GM12878 (cell line): Measurements from ENCODE around the gene FFAR3. TPM values are rescaled to one million over a fixed set of nuclear protein-coding genes. Genes with fewer than 3 reads are reported as not detected.

Experiments used
- ATAC-seq: fragments of 200-7000 bp; cut with Tn5 transposase; 3 replicates; pipeline ENCODE4 v1.9.1; 2020; ENCODE audit warnings: mild to moderate bottlenecking, moderate library complexity
- BruUV-seq: library from RNA; stranded (reverse); fragments of 400-500 nt; replicated peaks from 2 replicates; lab custom pipeline; 2021; lab: Mats Ljungman, UMichigan
- CTCF ChIA-PET: fragments of 300-600 bp; sonication (Branson Sonifier 250); formaldehyde crosslinking; extraction: SDS; loops from one replicate; lab custom pipeline; 2021; ENCODE audit warnings: inconsistent platforms; lab: Yijun Ruan, JAX
- POLR2A ChIA-PET: fragments of 350-600 bp; formaldehyde crosslinking; extraction: SDS; loops from one replicate; lab custom pipeline; 2021; ENCODE audit warnings: inconsistent platforms; lab: Charles Lee
- RAD21 ChIA-PET: fragments of 300-600 bp; sonication (Branson Sonifier 250); formaldehyde crosslinking; loops from one replicate; lab custom pipeline; 2023; ENCODE audit warnings: antibody characterized with exemption; ENCODE audit not compliant: unreplicated experiment; lab: Charles Lee
- SMC1A ChIA-PET: fragments of 300-600 bp; sonication (Branson Sonifier 250); formaldehyde crosslinking; loops from one replicate; lab custom pipeline; 2023; ENCODE audit not compliant: unreplicated experiment, uncharacterized antibody; lab: Charles Lee
- DNase-seq: peaks from one replicate; pipeline ENCODE4 v3.0.0-alpha.2; 2011; ENCODE audit warnings: low read depth, low spot score
- FAIRE-seq: peaks from 3 replicates; lab custom pipeline; 2011; peaks lifted over from hg19 to GRCh38; lab: Jason Lieb, UNC
- H2AFZ ChIP-seq: 2 replicates; pipeline ENCODE4 v1.6.0; 2011; ENCODE audit warnings: low read depth, low read length, control low read depth; ENCODE audit not compliant: control insufficient read depth
- H3K27ac ChIP-seq: 2 replicates; pipeline ENCODE4 v1.5.1; 2011; ENCODE audit warnings: control low read depth; ENCODE audit not compliant: control insufficient read depth, insufficient read depth
- H3K27me3 ChIP-seq, 2 experiments: replicated peaks in 1 of 2; 2 replicates each; pipeline versions ENCODE4 v1.6.0 to v1.6.1; 2011; ENCODE audit warnings: low read length in 1 of 2; ENCODE audit not compliant: control insufficient read depth in 2 of 2, insufficient read depth in 2 of 2
- H3K36me3 ChIP-seq, 2 experiments: 2 replicates each; pipeline ENCODE4 v1.5.1; 2011; ENCODE audit warnings: low read length in 1 of 2; ENCODE audit not compliant: control insufficient read depth in 2 of 2, insufficient read depth in 2 of 2
- H3K4me1 ChIP-seq: 2 replicates; pipeline ENCODE4 v1.6.1; 2011; ENCODE audit warnings: mild to moderate bottlenecking, low read length, moderate library complexity, mixed read lengths; ENCODE audit not compliant: control insufficient read depth, insufficient read depth
- H3K4me2 ChIP-seq: 2 replicates; pipeline ENCODE4 v1.6.0; 2011; ENCODE audit warnings: control low read depth; ENCODE audit not compliant: control insufficient read depth, insufficient read depth
- H3K4me3 ChIP-seq: fragments of 200-600 bp; sonication (generic); 2 replicates; pipeline ENCODE4 v1.5.1; 2016
- H3K79me2 ChIP-seq: 2 replicates; pipeline ENCODE4 v1.6.0; 2011; ENCODE audit warnings: low read length; ENCODE audit not compliant: control insufficient read depth, insufficient read depth
- H3K9ac ChIP-seq: 2 replicates; pipeline ENCODE4 v1.8.0; 2011; ENCODE audit warnings: low read length, control low read depth, mixed read lengths; ENCODE audit not compliant: control insufficient read depth, insufficient read depth
- H3K9me3 ChIP-seq: replicated peaks from 3 replicates; pipeline ENCODE4 v1.5.1; 2011; ENCODE audit warnings: mild to moderate bottlenecking, low read length; ENCODE audit not compliant: control insufficient read depth, insufficient read depth
- H4K20me1 ChIP-seq: 2 replicates; pipeline ENCODE4 v1.6.0; 2011; ENCODE audit not compliant: control insufficient read depth, insufficient read depth
- CTCF ChIP-seq, 3 experiments: IDR thresholded peaks in 2 of 3; conservative IDR thresholded peaks in 1 of 3; 2 replicates each; pipeline ENCODE4 v1.5.1; 2011; ENCODE audit warnings: low read depth in 3 of 3, low read length in 3 of 3, mild to moderate bottlenecking in 3 of 3, control low read depth in 2 of 3, moderate library complexity in 2 of 3, inconsistent platforms in 1 of 3, mixed read lengths in 1 of 3; ENCODE audit not compliant: control insufficient read depth in 2 of 3, insufficient read depth in 1 of 3; ENCODE audit errors: extremely low read depth in 1 of 3
- TARDBP ChIP-seq: IDR thresholded peaks from 2 replicates; pipeline ENCODE4 v1.6.1; 2016; ENCODE audit warnings: borderline replicate concordance
- WGBS: methylation state at CpG from one replicate; pipeline ENCODE4 v1.1.6; 2016; ENCODE audit warnings: low lambda C conversion rate; ENCODE audit not compliant: insufficient replicate concordance, insufficient coverage; ENCODE audit errors: missing lambda C conversion rate; 5-methylcytosine and 5-hydroxymethylcytosine counted together
- in situ Hi-C: fragments of 300-500 bp; cut with MboI; formaldehyde crosslinking; loops from 9 replicates; pipeline ENCODE4 v1.14.3; 2018; ENCODE audit warnings: mixed read lengths
- intact Hi-C: fragments of 100-400 bp; cut with micrococcal nuclease; formaldehyde crosslinking; loops from one replicate; pipeline ENCODE4 v1.14.2; 2022; ENCODE audit not compliant: unreplicated experiment
- polyA plus RNA-seq, 11 experiments: library from polyadenylated mRNA; depleted of rRNA in 4 of 11; unstranded in 6 of 11; stranded (reverse) in 5 of 11; fragments of >200 nt; fragmentation: Nextera tagmentation in 4 of 11; fragmentation: Illumina TruSeq in 1 of 11; extraction: Ambion mirVana in 4 of 11; extraction: Trizol in 1 of 11; gene quantifications; 1 replicate in 1 of 11; 2 replicates in 10 of 11; pipeline versions ENCODE4 v1.2.1 to v1.2.3, GENCODE V29; 2011 to 2016; ENCODE audit warnings: inconsistent platforms in 2 of 11, missing spikeins in 2 of 11, low read depth in 1 of 11
- total RNA-seq, 4 experiments: library from RNA; depleted of rRNA in 3 of 4; stranded (reverse); fragments of >200 nt in 3 of 4; fragmentation: Illumina TruSeq in 1 of 4; extraction: Trizol in 1 of 4; gene quantifications; 2 replicates each; pipeline versions ENCODE4 v1.2.1 to v1.2.3, GENCODE V29; 2013 to 2021

FFAR3 gene
- total and polyA plus RNA-seq, 10 of the 15 experiments (the other 5 are each of a cell fraction or from before 2014, with no cell fraction given), result 0.15 to 0.18 TPM; not detected in 8

DNA sequence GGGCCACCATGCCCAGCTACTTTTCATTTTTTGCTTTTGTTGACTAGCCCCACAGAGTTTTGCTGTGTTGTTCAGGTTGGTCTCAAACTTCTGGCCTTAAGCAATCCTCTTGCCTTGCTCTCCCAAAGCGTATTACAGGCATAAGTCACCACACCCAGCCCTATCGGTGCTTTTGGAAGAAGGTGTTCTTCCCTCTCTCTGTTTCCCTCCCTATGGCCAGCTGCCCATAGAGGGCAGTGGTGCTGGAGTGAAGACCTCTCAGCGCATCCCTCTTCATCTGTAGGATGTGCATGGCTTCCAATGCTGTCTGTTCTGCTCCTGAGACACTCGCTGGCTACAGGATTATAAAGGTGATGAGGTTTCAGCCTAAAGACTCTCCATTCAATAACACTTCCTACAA lies 30.6 kb upstream of the FFAR3 start:
- 94% methylated on average over 4 of the region's 4 CpGs for WGBS
- no peak for FAIRE-seq

More for the DNA sequence above, 30.6 kb upstream of the FFAR3 start:
- no peaks in the 10 kb centered on the region for H3K36me3 ChIP-seq
- no peaks in the 10 kb centered on the region for H3K27me3 ChIP-seq
- ChIA-PET RAD21 (interaction anchor here (1.2 to 9.4 kb wide), 3 partner anchors 20 to 47 kb away, joined by 4 to 127 read pairs (median 7); partner anchors contain the start of gene FFAR1), CTCF (interaction anchor here (0.6 to 6.5 kb wide), 10 partner anchors 8 to 168 kb away, joined by 3 to 35 read pairs (median 4); partner anchors contain the start of gene FFAR1), SMC1A (interaction anchor here (1.0 to 9.8 kb wide), 3 partner anchors 8 to 179 kb away, joined by 3 to 152 read pairs (median 10); partner anchors contain the start of gene FFAR1), POLR2A (interaction anchor here (0.7 to 1.6 kb wide), 12 partner anchors 11 to 339 kb away, joined by 3 to 7 read pairs (median 4); partner anchors contain the start of gene FFAR1)
- no peaks in the 10 kb centered on the region for H4K20me1 ChIP-seq
- no peaks in the 10 kb centered on the region for H3K9me3 ChIP-seq
- H3K4me1 ChIP-seq, result peaks cover 23% of the 10 kb centered on the region
- no peak overlapping the region for H3K4me2 ChIP-seq
- no peak overlapping the region for H3K27ac ChIP-seq
- ATAC-seq (no peak), DNase-seq (no peak)
- TF ChIP-seq TARDBP (no peak), CTCF (IDR thresholded peaks at IDR 0.05 in 2 of 3, conservative IDR thresholded peaks at IDR 0.05 in 1 of 3; ENCODE audit: control insufficient read depth in 2 of 3, extremely low read depth in 1 of 3, insufficient read depth in 1 of 3, low read depth in 3 of 3, low read length in 3 of 3) (peak in 2 of 3 experiments; percentile 37 to 57; a peak in 4 of 6 replicates)
- intact Hi-C loops, result no loop called here
- no TSS peak for BruUV-seq
- in situ Hi-C loops, result no loop called here
- no peak overlapping the region for H3K4me3 ChIP-seq
- no peak overlapping the region for H2AFZ ChIP-seq
- no peak overlapping the region for H3K9ac ChIP-seq
- H3K79me2 ChIP-seq, result peaks cover 35% of the 10 kb centered on the region
